HUES64 (cell line): ENCODE measurements around the gene KCNC2. TPM values are rescaled to one million over a fixed set of nuclear protein-coding genes. Genes with fewer than 3 reads are reported as not detected.

Experiments used
- H3K27ac ChIP-seq: 2 replicates; pipeline ENCODE4 v1.7.0; 2013; ENCODE audit warnings: low read depth, low read length, inconsistent platforms
- H3K27me3 ChIP-seq: 2 replicates; pipeline ENCODE4 v1.6.1; 2013; ENCODE audit warnings: mild to moderate bottlenecking, low read length; ENCODE audit not compliant: insufficient read depth
- H3K36me3 ChIP-seq: 2 replicates; pipeline ENCODE4 v1.6.1; 2013; ENCODE audit warnings: mild to moderate bottlenecking, low read length; ENCODE audit not compliant: insufficient read depth
- H3K4me1 ChIP-seq: 2 replicates; pipeline ENCODE4 v1.6.1; 2013; ENCODE audit warnings: mild to moderate bottlenecking, low read length, moderate library complexity; ENCODE audit not compliant: insufficient read depth
- H3K4me3 ChIP-seq: 2 replicates; pipeline ENCODE4 v1.5.1; 2013; ENCODE audit warnings: mild to moderate bottlenecking, low read length, moderate library complexity
- H3K9ac ChIP-seq: 2 replicates; pipeline ENCODE4 v1.6.1; 2013; ENCODE audit warnings: mild to moderate bottlenecking, low read depth, low read length
- H3K9me3 ChIP-seq: 2 replicates; pipeline ENCODE4 v1.6.1; 2013; ENCODE audit warnings: low read depth, low read length; ENCODE audit not compliant: insufficient read depth
- WGBS: fragments of 150-250, 120-280 bp; methylation state at CpG from one replicate; pipeline ENCODE4 v1.1.7; 2013; ENCODE audit warnings: missing lambda C conversion rate; 5-methylcytosine and 5-hydroxymethylcytosine counted together
- polyA plus RNA-seq, 2 experiments: library from polyadenylated mRNA; stranded (reverse); fragments of 50-300 nt; gene quantifications; one replicate each; pipeline ENCODE4 v1.2.3, GENCODE V29; 2013

KCNC2 gene
- polyA plus RNA-seq (2013, experiment 1 of 2) = not detected
- polyA plus RNA-seq (2013, experiment 2 of 2) = not detected

DNA sequence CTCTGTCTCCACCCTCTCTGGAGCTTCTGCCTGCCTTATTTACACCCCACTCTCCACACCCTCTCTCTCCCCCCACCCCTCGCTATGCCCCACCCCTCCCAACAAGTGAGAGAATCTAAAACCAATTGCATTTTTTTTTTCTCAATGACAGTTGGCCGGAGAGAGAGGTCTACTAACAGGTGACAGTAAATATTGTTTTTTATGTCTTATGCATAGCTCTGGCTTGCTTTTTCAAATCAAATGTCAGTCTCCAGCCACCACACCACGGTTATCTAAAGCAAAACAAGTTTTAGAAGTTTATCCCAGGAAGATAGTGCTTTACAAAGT is at the start of gene KCNC2:
Gene KCNC2, minus strand, starts transcription at position 28 of the 327 bp plus-strand sequence.
- H3K27me3 ChIP-seq = peaks cover 63% of the 10 kb centered on the region
- H3K4me3 ChIP-seq = peak within 1 kb of the TSS; percentile 54
- peaks cover 5% of the 10 kb centered on the region; the same call in 1 of the 2 replicates for H3K4me1 ChIP-seq
- WGBS = 61% methylated on average over 3 of the region's 3 CpGs
- H3K36me3 ChIP-seq = no peaks in the 10 kb centered on the region
- no peak within 1 kb of the TSS for H3K9ac ChIP-seq
- no peaks in the 10 kb centered on the region for H3K9me3 ChIP-seq
- H3K27ac ChIP-seq = no peak within 1 kb of the TSS

DNA sequence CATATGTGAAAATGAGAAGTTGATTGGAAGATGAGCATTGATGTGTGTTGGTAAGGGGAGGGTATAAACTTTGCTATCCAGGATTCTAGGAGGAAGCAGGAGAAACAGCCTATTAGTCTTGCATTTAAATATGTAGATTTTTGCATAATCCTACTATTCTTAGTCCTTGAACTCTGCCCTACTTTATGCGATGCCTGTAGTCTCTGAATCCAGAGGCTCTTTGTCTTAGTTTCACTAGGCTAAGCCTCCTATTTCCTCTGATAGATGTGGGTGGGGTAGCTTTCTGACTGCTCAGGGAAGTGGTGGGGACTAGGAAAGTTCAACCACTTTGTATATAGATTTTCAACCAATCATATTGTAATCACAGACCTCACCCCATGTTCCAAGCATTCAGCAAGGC is 49.5 kb upstream of the KCNC2 start:
- Histone ChIP-seq H3K4me3 (no peak overlapping the region), H3K9ac (no peak overlapping the region), H3K27me3 (no peaks in the 10 kb centered on the region), H3K27ac (no peak overlapping the region), H3K9me3 (no peaks in the 10 kb centered on the region), H3K36me3 (no peaks in the 10 kb centered on the region), H3K4me1 (peaks cover 15% of the 10 kb centered on the region)
- no CpG with 5 or more reads among the region's 1 CpG for WGBS

DNA sequence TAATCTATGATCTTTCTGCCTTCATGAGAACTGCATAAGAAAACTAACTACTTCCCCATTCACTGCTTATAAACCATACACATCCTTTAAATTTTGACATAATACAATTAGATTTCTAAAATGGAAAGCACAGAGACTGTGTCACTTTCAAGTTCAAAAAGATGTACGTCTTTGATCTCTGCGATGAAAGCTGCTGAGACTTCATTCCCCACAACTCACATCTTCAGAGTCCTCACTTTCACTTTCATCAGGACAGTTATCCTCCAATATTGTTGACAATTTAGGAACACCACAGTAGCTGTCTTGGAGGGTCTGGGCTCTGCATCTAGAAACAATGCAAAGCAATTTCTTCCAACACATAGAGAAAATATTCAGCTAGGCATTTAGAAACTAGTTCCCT is 47.9 kb upstream of the KCNC2 start:
- H3K27ac ChIP-seq = no peak overlapping the region
- H3K4me3 ChIP-seq = no peak overlapping the region
- no peaks in the 10 kb centered on the region for H3K9me3 ChIP-seq
- H3K27me3 ChIP-seq = no peaks in the 10 kb centered on the region
- WGBS = 96% methylated on average over 2 of the region's 2 CpGs
- H3K9ac ChIP-seq = no peak overlapping the region
- no peaks in the 10 kb centered on the region for H3K36me3 ChIP-seq
- H3K4me1 ChIP-seq = peaks cover 15% of the 10 kb centered on the region

DNA sequence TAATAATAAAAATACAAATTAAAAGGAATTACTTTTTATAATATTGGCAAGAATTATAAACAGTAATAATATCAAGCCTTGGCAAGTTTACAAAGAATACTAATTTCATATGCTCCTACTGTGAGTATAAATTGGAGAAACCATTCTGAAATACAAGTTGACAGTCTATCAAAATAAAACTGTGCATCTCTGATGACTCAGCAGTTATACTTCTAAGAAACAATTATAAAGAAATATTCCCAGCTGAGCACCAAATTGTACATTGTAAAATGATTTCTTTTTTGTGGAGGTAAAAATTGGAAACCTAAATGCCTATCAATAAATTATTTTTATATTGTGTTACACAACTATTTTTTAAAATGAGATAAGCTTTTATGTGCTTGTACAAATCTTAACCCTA is 35.5 kb upstream of the KCNC2 start:
- Histone ChIP-seq H3K4me3 (no peak overlapping the region), H3K9ac (no peak overlapping the region), H3K36me3 (no peaks in the 10 kb centered on the region), H3K9me3 (0 out of 2 replicates have a peak, but pooled peaks cover 6% of the 10 kb centered on the region), H3K27ac (no peak overlapping the region), H3K27me3 (no peaks in the 10 kb centered on the region), H3K4me1 (no peaks in the 10 kb centered on the region)

DNA sequence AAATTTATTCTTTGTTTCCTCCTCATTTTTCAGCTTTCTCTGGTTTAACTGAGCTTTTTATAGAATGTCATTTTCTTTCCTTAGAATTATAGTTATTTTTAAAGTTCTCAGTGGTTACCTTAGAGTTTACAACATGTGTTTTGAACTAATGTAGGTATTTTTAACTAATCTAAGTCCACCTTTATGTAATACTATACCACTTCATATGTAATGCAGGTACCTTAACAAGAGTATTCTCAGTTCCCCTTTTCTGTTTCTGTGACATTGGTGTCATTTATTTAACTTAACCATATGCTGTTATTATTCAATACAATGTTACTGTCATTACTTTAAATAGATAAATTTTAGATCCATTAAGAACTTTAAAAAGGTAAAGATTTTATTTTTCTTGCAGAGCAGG is 30.3 kb upstream of the KCNC2 start:
- 0 out of 2 replicates have a peak, but pooled peaks cover 6% of the 10 kb centered on the region for H3K9me3 ChIP-seq
- H3K4me1 ChIP-seq = no peaks in the 10 kb centered on the region
- no peak overlapping the region for H3K9ac ChIP-seq
- no peaks in the 10 kb centered on the region for H3K36me3 ChIP-seq
- no peaks in the 10 kb centered on the region for H3K27me3 ChIP-seq
- H3K27ac ChIP-seq = no peak overlapping the region
- H3K4me3 ChIP-seq = no peak overlapping the region

DNA sequence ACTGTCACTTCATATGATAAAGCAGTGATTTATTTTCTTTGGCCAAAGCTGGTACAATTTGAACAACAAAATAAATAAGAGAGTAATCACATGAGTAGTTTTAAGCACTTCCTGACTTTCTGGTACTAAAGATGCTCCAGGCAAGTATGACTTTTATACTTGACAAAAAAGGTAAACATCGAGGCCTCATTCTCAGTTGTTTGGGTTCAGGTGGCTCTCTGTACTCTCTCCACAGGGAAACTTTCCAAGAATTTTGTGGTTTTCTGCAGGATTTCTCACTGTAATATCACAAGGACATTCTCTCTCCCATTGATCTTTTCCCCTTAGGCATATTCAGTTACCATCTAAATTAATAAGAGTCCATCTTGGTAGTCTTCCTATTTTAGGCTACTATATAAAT is 26.6 kb upstream of the KCNC2 start:
- Histone ChIP-seq H3K9ac (no peak overlapping the region), H3K27ac (no peak overlapping the region), H3K4me3 (no peak overlapping the region), H3K36me3 (no peaks in the 10 kb centered on the region), H3K4me1 (no peaks in the 10 kb centered on the region), H3K27me3 (no peaks in the 10 kb centered on the region), H3K9me3 (0 out of 2 replicates have a peak, but pooled peaks cover 6% of the 10 kb centered on the region)
- 89% methylated on average over 1 of the region's 1 CpG for WGBS

DNA sequence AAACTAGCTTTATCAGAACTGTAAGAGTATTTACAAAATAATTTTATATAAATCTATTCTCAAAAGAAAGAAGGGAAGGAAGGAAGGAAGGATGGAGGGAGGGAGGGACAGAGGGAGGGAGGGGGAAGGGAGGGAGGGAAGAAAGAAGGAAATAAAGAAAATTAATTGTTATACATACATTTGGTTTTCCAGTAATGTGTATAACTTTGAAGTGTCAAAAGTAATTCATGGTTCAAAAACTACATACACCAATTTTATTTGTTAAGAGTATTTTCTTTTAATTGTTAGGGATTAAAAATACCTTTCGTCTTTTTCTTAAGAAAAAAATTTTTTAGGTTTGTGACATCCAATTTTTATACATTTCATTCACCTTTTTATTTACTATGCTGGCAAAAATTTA is 17.5 kb upstream of the KCNC2 start:
- no peak overlapping the region for H3K9ac ChIP-seq
- H3K4me3 ChIP-seq = no peak overlapping the region
- no peaks in the 10 kb centered on the region for H3K9me3 ChIP-seq
- no peak overlapping the region for H3K27ac ChIP-seq
- H3K36me3 ChIP-seq = no peaks in the 10 kb centered on the region
- no peaks in the 10 kb centered on the region for H3K4me1 ChIP-seq
- no CpG with 5 or more reads among the region's 1 CpG for WGBS
- H3K27me3 ChIP-seq = no peaks in the 10 kb centered on the region

DNA sequence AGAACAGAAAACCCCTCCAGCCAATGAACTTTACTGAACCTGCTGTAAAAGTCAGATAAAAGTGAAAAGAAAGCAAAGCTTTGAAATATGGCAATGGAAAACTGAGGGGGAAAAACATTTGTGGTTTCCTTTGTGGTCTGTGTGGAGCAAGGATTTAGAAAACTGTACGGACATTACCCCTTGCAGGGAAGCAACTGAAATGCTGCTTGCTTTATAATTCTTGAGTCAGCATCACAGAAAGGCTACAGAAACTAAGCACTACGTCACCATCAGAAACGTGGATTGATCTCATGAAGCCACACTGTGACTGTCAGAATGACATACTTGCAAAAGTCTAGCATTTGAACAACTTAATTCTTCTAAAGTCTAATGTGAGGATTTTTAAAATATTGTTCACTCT is 2.4 kb upstream of the KCNC2 start:
- no peak overlapping the region for H3K27ac ChIP-seq
- H3K9ac ChIP-seq = no peak overlapping the region
- WGBS = 74% methylated on average over 3 of the region's 3 CpGs
- H3K4me3 ChIP-seq = no peak overlapping the region
- peaks cover 5% of the 10 kb centered on the region; the same call in 1 of the 2 replicates for H3K4me1 ChIP-seq
- peaks cover 40% of the 10 kb centered on the region for H3K27me3 ChIP-seq
- no peaks in the 10 kb centered on the region for H3K36me3 ChIP-seq
- no peaks in the 10 kb centered on the region for H3K9me3 ChIP-seq

DNA sequence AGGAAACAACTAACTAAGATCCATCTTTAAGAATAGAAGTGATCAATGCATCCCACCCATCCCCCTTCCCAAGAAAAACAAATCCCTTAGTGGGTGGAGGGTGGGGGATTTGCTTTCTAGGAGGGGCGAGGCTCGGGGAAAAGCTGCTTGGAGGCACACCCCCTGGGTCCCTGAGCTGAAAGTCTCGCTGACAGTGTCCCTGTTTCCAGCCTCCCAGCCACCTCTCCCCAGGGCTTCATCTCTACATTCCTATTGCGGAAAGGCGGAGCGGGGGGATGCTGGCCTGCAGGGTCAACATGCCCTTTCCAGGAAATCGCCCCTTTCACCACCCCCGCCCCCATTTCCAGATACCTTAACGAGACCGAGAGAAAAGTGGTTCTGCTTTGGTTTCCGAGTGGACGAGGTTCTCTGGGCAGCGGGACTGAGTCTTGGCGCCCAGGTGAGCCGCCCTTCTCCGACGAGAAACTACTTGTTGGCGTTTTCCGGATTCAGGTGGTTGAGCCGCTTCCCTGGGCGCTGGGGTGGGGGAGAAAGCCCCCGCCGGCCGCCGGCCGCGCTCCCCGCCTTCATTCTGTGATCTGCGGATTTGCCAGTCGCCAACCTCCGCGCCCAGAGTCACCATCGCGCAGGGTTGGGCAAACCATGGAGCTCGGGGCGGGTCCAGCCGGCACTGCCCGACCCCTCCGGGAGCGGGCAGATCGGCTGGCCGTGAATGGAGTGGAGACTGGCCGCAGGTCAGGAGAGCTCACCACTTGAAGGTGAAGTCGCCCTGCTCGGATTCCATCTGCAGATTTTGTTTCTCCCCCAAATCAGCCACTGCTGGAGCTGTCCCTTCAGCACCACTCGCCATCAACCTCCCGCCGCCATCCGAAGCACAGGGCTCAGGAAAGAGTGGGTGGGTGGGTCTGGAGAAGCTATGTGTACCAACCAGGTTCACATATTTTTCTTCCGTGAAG is 505 bp downstream of the KCNC2 start:
- 2% methylated on average over 46 of the region's 50 CpGs for WGBS
- Histone ChIP-seq H3K9me3 (no peaks in the 10 kb centered on the region), H3K36me3 (no peaks in the 10 kb centered on the region), H3K27me3 (peaks cover 63% of the 10 kb centered on the region), H3K4me3 (peak overlapping the region; percentile 54), H3K4me1 (peaks cover 5% of the 10 kb centered on the region; the same call in 1 of the 2 replicates), H3K27ac (no peak overlapping the region), H3K9ac (no peak overlapping the region)

DNA sequence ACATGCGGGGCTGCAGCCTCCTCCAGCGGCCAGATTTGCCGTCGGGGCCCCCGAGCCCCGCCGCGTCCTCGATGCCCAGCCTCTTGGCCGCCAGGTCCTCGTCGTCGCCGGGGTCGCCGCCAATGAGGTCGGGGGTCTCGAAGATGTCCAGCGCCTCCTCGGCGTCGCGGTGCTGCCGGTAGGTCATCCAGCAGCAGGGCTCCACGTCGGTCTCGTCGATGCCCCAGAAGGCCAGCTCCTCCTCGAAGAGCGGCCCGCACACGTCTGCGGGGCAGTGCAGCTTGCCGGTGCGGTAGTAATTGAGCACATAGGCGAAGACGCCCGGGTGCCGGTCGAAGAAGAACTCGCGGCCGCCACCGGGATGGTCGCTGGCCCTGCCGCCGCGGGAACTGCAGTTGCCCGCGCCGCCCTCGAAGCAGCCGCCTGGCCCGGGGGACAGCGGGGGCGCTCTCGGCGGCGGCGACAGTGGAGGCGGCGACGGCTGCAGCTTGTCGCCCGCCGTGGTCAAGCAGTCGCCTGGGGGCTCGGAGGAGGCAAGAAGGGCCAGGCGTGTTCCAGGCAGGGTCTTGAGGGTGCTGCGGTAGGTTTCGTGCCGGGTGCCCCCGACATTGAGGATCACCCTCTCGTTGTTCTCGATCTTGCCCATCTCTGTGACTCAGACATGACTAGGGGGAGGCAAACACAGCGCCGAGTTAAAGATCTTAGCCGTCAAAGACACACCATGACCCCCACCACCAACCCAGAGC is 2.1 kb downstream of the KCNC2 start:
- H3K4me1 ChIP-seq = peaks cover 5% of the 10 kb centered on the region; the same call in 1 of the 2 replicates
- peaks cover 63% of the 10 kb centered on the region for H3K27me3 ChIP-seq
- peak overlapping the region; percentile 54 for H3K4me3 ChIP-seq
- H3K9me3 ChIP-seq = no peaks in the 10 kb centered on the region
- H3K27ac ChIP-seq = no peak overlapping the region
- no peaks in the 10 kb centered on the region for H3K36me3 ChIP-seq
- H3K9ac ChIP-seq = no peak overlapping the region; the same call in 1 of the 2 replicates
- 26% methylated on average over 78 of the region's 78 CpGs for WGBS

DNA sequence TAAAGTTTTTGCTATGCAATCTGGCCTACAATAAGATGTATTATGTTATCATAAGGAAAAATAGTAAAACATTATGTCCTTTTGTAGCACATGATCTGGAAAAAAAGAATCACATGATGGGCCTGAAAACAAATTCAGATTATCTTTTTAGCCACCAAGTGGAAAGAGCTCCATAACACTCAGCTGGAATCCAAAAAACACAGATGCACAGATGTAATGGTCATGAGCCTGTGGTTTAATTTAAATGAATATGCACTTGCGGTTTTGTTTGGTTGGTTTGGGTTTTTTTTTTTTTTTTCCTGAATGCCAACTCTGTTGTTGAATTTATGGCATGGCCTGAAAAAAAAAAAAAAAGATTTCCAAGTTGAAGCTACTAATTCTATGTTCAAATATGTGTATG is 4.1 kb downstream of the KCNC2 start:
- no peak overlapping the region for H3K9ac ChIP-seq
- no peak overlapping the region for H3K27ac ChIP-seq
- 82% methylated on average over 1 of the region's 1 CpG for WGBS
- no peaks in the 10 kb centered on the region for H3K9me3 ChIP-seq
- no peak overlapping the region for H3K4me3 ChIP-seq
- peaks cover 5% of the 10 kb centered on the region; the same call in 1 of the 2 replicates for H3K4me1 ChIP-seq
- H3K36me3 ChIP-seq = no peaks in the 10 kb centered on the region
- H3K27me3 ChIP-seq = peaks cover 57% of the 10 kb centered on the region
